HCT116 (cell line): ENCODE results near the gene EXD2. TPM values are rescaled to one million over a fixed set of nuclear protein-coding genes. Genes with fewer than 3 reads are reported as not detected.

Experiments used
- ATAC-seq: fragments of 200-7000 bp; cut with Tn5 transposase; 2 replicates; pipeline ENCODE4 v1.9.1; 2020; ENCODE audit warnings: mild to moderate bottlenecking, moderate library complexity
- BruUV-seq: library from RNA; stranded (reverse); fragments of 400-500 nt; replicated peaks from 2 replicates; lab custom pipeline; 2021; lab: Mats Ljungman, UMichigan
- CTCF ChIA-PET: fragments of 300-600 bp; sonication (Branson Sonifier 250); formaldehyde crosslinking; loops from one replicate; lab custom pipeline; 2021; ENCODE audit warnings: antibody characterized with exemption; lab: Charles Lee
- POLR2A ChIA-PET: fragments of 300-600, 350-600 bp; sonication (Branson Sonifier 250); formaldehyde crosslinking; loops from one replicate; lab custom pipeline; 2021; ENCODE audit warnings: antibody characterized with exemption; lab: Charles Lee
- RAD21 ChIA-PET, 2 experiments: fragments of 300-600 bp; sonication (Branson Sonifier 250); formaldehyde crosslinking; loops; one replicate each; lab custom pipeline; 2023; ENCODE audit warnings: low total read pairs in 2 of 2; ENCODE audit not compliant: uncharacterized antibody in 2 of 2, unreplicated experiment in 2 of 2, low non-redundant PET in 1 of 2; lab: Charles Lee
- DNase-seq: peaks from one replicate; pipeline ENCODE4 v3.0.0-alpha.2; 2010; ENCODE audit warnings: low read depth, low spot score
- H2AFZ ChIP-seq: fragments of 200-600 bp; shearing (Covaris generic), sonication (generic); 2 replicates; pipeline ENCODE4 v1.6.1; 2017; ENCODE audit warnings: low read depth, mixed run types, mixed read lengths, antibody characterized with exemption, low read length; ENCODE audit not compliant: poor library complexity, severe bottlenecking
- H3K27ac ChIP-seq: 2 replicates; pipeline ENCODE4 v1.5.1; 2012; ENCODE audit warnings: low read depth, low read length
- H3K27me3 ChIP-seq: fragments of 200-600 bp; sonication (generic); 2 replicates; pipeline ENCODE4 v1.6.1; 2016; ENCODE audit warnings: mixed run types, low read length, mixed read lengths; ENCODE audit not compliant: insufficient read depth
- H3K36me3 ChIP-seq, 2 experiments: fragments of 200-500 bp in 1 of 2; fragments of 200-600 bp in 1 of 2; sonication (Bioruptor generic) in 1 of 2; sonication (generic) in 1 of 2; 2 replicates each; pipeline versions ENCODE4 v1.5.1 to v1.6.1; 2014 to 2016; ENCODE audit warnings: low read length in 2 of 2, inconsistent platforms in 1 of 2, mixed read lengths in 1 of 2, mixed run types in 1 of 2; ENCODE audit not compliant: insufficient read depth in 2 of 2, control insufficient read depth in 1 of 2
- H3K4me1 ChIP-seq, 2 experiments: fragments of 200-600 bp in 1 of 2; sonication (generic) in 1 of 2; 2 replicates each; pipeline versions ENCODE4 v1.5.1 to v1.6.1; 2012 to 2017; ENCODE audit warnings: low read length in 2 of 2, inconsistent platforms in 1 of 2, mild to moderate bottlenecking in 1 of 2, mixed read lengths in 1 of 2, mixed run types in 1 of 2, moderate library complexity in 1 of 2; ENCODE audit not compliant: insufficient read depth in 2 of 2, control insufficient read depth in 1 of 2
- H3K4me2 ChIP-seq: fragments of 200-600 bp; sonication (generic); 2 replicates; pipeline ENCODE4 v1.6.1; 2017; ENCODE audit warnings: mixed run types, low read length, mixed read lengths
- H3K4me3 ChIP-seq, 2 experiments: fragments of 200-600 bp in 1 of 2; sonication (generic) in 1 of 2; replicated peaks in 1 of 2; 2 replicates each; pipeline ENCODE4 v1.5.1; 2011 to 2016; ENCODE audit warnings: low read length in 2 of 2, control low read depth in 1 of 2, low read depth in 1 of 2, mild to moderate bottlenecking in 1 of 2, mixed read lengths in 1 of 2, mixed run types in 1 of 2
- H3K79me2 ChIP-seq: fragments of 200-600 bp; sonication (generic); 2 replicates; pipeline ENCODE4 v1.6.1; 2017; ENCODE audit warnings: mild to moderate bottlenecking, mixed run types, low read length, moderate library complexity, mixed read lengths; ENCODE audit not compliant: insufficient read depth
- H3K9ac ChIP-seq: fragments of 200-600 bp; sonication (generic); 2 replicates; pipeline ENCODE4 v1.6.1; 2016; ENCODE audit warnings: low read length, mixed read lengths
- H3K9me2 ChIP-seq: fragments of 200-600 bp; sonication (generic), shearing (Covaris generic); 2 replicates; pipeline ENCODE4 v1.6.1; 2017; ENCODE audit warnings: mixed run types, mild to moderate bottlenecking, moderate library complexity; ENCODE audit not compliant: insufficient read depth
- H3K9me3 ChIP-seq, 2 experiments: fragments of 200-500 bp in 1 of 2; fragments of 200-600 bp in 1 of 2; sonication (Bioruptor generic) in 1 of 2; sonication (generic) in 1 of 2; 2 replicates each; pipeline ENCODE4 v1.6.1; 2014 to 2017; ENCODE audit warnings: low read length in 2 of 2, mixed read lengths in 2 of 2, inconsistent platforms in 1 of 2, low read depth in 1 of 2, mild to moderate bottlenecking in 1 of 2, mixed run types in 1 of 2, moderate library complexity in 1 of 2; ENCODE audit not compliant: control insufficient read depth in 1 of 2, insufficient read depth in 1 of 2
- H4K20me1 ChIP-seq: fragments of 200-600 bp; sonication (generic), shearing (Covaris generic); 2 replicates; pipeline ENCODE4 v1.6.1; 2017; ENCODE audit warnings: mixed run types, mild to moderate bottlenecking, moderate library complexity; ENCODE audit not compliant: insufficient read depth
- CBX3 ChIP-seq: IDR thresholded peaks from 2 replicates; pipeline ENCODE4 v1.6.1; 2012; ENCODE audit warnings: low read depth
- CEBPB ChIP-seq: IDR thresholded peaks from 2 replicates; pipeline ENCODE4 v1.6.1; 2012; ENCODE audit warnings: low read depth
- CTCF ChIP-seq, 3 experiments: fragments of 200-600 bp in 1 of 3; sonication (generic) in 1 of 3; IDR thresholded peaks in 2 of 3; conservative IDR thresholded peaks in 1 of 3; 2 replicates each; pipeline ENCODE4 v1.5.1; 2012 to 2017; ENCODE audit warnings: low read depth in 2 of 3, low read length in 2 of 3, antibody characterized with exemption in 1 of 3, borderline replicate concordance in 1 of 3, control low read depth in 1 of 3, mild to moderate bottlenecking in 1 of 3, mixed read lengths in 1 of 3, mixed run types in 1 of 3, moderate library complexity in 1 of 3; ENCODE audit not compliant: insufficient read depth in 1 of 3
- EGR1 ChIP-seq: IDR thresholded peaks from 2 replicates; pipeline ENCODE4 v1.6.1; 2012; ENCODE audit warnings: low read depth
- ELF1 ChIP-seq: IDR thresholded peaks from 2 replicates; pipeline ENCODE4 v1.6.1; 2012; ENCODE audit warnings: low read depth, borderline replicate concordance
- MAX ChIP-seq: IDR thresholded peaks from 2 replicates; pipeline ENCODE4 v1.6.1; 2012
- POLR2A ChIP-seq: IDR thresholded peaks from 2 replicates; pipeline ENCODE4 v1.7.0; 2011; ENCODE audit warnings: borderline replicate concordance; ENCODE audit not compliant: insufficient read depth, insufficient read length; ENCODE audit errors: extremely low read depth
- POLR2AphosphoS5 ChIP-seq: IDR thresholded peaks from 2 replicates; pipeline ENCODE4 v1.6.1; 2011; ENCODE audit warnings: mild to moderate bottlenecking, low read depth, low read length, moderate library complexity
- REST ChIP-seq: IDR thresholded peaks from 2 replicates; pipeline ENCODE4 v1.6.1; 2012; ENCODE audit warnings: low read depth
- SIN3A ChIP-seq: IDR thresholded peaks from 2 replicates; pipeline ENCODE4 v1.6.1; 2012; ENCODE audit warnings: low read depth
- SP1 ChIP-seq: IDR thresholded peaks from 2 replicates; pipeline ENCODE4 v1.6.1; 2012; ENCODE audit warnings: low read depth
- TCF7L2 ChIP-seq: IDR thresholded peaks from 2 replicates; pipeline ENCODE4 v1.7.0; 2011; ENCODE audit warnings: borderline replicate concordance, inconsistent platforms; ENCODE audit not compliant: insufficient read depth, insufficient read length; ENCODE audit errors: extremely low read depth
- YY1 ChIP-seq: IDR thresholded peaks from 2 replicates; pipeline ENCODE4 v1.6.1; 2011; ENCODE audit warnings: low read length, low read depth, moderate library complexity, mild to moderate bottlenecking; ENCODE audit not compliant: insufficient replicate concordance; ENCODE audit errors: extremely low read depth
- ZBTB33 ChIP-seq: IDR thresholded peaks from 2 replicates; pipeline ENCODE4 v1.6.1; 2011; ENCODE audit warnings: mild to moderate bottlenecking, low read length, moderate library complexity; ENCODE audit not compliant: insufficient replicate concordance; ENCODE audit errors: extremely low read depth
- ZFX ChIP-seq: fragments of 450-650 bp; IDR thresholded peaks from 2 replicates; pipeline ENCODE4 v1.6.1; 2017
- intact Hi-C: fragments of 100-400 bp; cut with micrococcal nuclease; formaldehyde crosslinking; loops from 2 replicates; pipeline ENCODE4 v1.10.0; 2022
- total RNA-seq: library from RNA; stranded (reverse); gene quantifications from one replicate; pipeline ENCODE4 v1.2.1, GENCODE V29; 2021; ENCODE audit not compliant: unreplicated experiment

Gene EXD2
- total RNA-seq, 1 experiment from 2014 or later = 20.2 TPM

GRCh38 chr14:69281450-69282169, 90.3 kb downstream of the EXD2 start:
- no peak overlapping the region for H3K27ac ChIP-seq
- POLR2A ChIA-PET = no interaction called here
- TF ChIP-seq SIN3A (no peak), REST (no peak), EGR1 (no peak), POLR2A (no peak), CBX3 (no peak), ZFX (no peak), ELF1 (no peak), CEBPB (no peak), POLR2AphosphoS5 (no peak), ZBTB33 (no peak), SP1 (no peak), CTCF (IDR thresholded peaks at IDR 0.05 in 2 of 3, conservative IDR thresholded peaks at IDR 0.05 in 1 of 3; ENCODE audit: borderline replicate concordance in 1 of 3, insufficient read depth in 1 of 3, low read depth in 2 of 3, low read length in 2 of 3) (no peak), TCF7L2 (no peak), YY1 (no peak), MAX (no peak)
- no peak overlapping the region for H3K9ac ChIP-seq
- H3K9me3 ChIP-seq = no peaks in the 10 kb centered on the region
- no peaks in the 10 kb centered on the region for H3K36me3 ChIP-seq
- H3K4me2 ChIP-seq = no peak overlapping the region
- ATAC-seq = no peak
- CTCF ChIA-PET = no interaction called here
- H2AFZ ChIP-seq = no peak overlapping the region
- no TSS peak for BruUV-seq
- RAD21 ChIA-PET = no interaction called here
- intact Hi-C loops = no loop called here
- H3K4me1 ChIP-seq = no peaks in the 10 kb centered on the region
- H3K9me2 ChIP-seq = no peaks in the 10 kb centered on the region
- no peaks in the 10 kb centered on the region for H3K79me2 ChIP-seq
- no peak overlapping the region for H3K4me3 ChIP-seq
- H4K20me1 ChIP-seq = no peaks in the 10 kb centered on the region
- H3K27me3 ChIP-seq = no peaks in the 10 kb centered on the region
- DNase-seq = no peak
